ENCODE data around the gene MMP14. TPM values are rescaled to one million over a fixed set of nuclear protein-coding genes. Genes with fewer than 3 reads are reported as not detected.

Gene MMP14
- total and polyA plus RNA-seq, 2 of the 13 experiments (the other 11 are each of a cell fraction or from before 2014, with no cell fraction given), result 5.2 to 9.8 TPM

DNA sequence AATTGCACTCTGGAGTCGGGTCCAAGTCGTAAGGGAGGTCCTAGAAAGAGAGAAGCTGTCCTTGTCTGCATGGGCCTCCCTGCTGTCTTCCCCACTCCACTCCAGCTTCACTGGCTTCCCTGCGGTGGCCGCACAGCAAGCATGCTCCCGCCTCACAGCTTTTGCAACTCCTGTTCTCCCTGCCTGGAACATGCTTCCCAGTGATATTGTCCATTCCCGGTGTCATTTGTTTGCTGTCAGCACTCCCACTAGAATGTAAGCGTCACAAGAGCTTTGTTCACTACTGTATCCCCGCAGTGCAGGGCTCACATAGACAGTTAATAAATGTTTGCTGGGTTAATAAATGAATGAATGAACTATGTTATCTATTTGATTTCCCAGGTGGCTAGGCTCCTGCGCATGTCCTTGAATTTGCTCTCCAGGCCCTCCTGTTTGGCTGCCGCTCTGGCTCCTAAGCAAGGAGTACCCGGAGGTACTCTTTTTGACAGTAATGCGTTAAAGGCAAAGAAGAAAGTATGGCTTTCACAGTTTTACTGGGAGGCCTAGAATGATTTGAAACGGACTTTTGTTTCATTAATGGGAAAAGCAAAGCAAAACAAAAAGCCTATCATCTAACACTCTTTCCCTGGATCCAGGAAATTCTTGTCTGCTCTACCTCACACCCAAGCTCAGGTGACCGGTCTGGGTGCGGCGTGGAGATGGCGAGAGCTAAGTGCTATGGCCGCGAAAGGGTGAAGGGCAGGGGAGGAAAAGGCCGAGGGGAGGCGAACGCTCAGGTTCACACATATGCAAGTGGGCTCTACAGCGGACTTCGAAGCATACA, 15.0 kb upstream of the MMP14 start (continued):
- no peak for TF ChIP-seq SP2 (CRISPR knock-in tag; IDR thresholded peaks at IDR 0.05)
- TF ChIP-seq SUZ12 (IDR thresholded peaks at IDR 0.05; ENCODE audit: low read depth, low read length), result peak; percentile 11; the same call in 1 of the 2 replicates
- TF ChIP-seq ZBTB39 (CRISPR knock-in tag; IDR thresholded peaks at IDR 0.05), result no peak
- no peak for TF ChIP-seq ZNF337 (CRISPR knock-in tag; IDR thresholded peaks at IDR 0.05; ENCODE audit: borderline replicate concordance, low read depth)
- TF ChIP-seq HMGA1 (CRISPR knock-in tag; conservative IDR thresholded peaks at IDR 0.05), result no peak
- TF ChIP-seq ZC3H4 (CRISPR knock-in tag; IDR thresholded peaks at IDR 0.05; ENCODE audit: borderline replicate concordance), result 0 out of 2 replicates have a peak, but pooled peaks have one; percentile 26
- TF ChIP-seq ZNF652 (CRISPR knock-in tag; IDR thresholded peaks at IDR 0.05; ENCODE audit: borderline replicate concordance, low read depth), result peak; percentile 39; the same call in 1 of the 2 replicates
- TF ChIP-seq ZNF552 (CRISPR knock-in tag; IDR thresholded peaks at IDR 0.05; ENCODE audit: borderline replicate concordance), result peak; percentile 98
- peak; percentile 93 for TF ChIP-seq NFKBIZ (CRISPR knock-in tag; IDR thresholded peaks at IDR 0.05)
- peak; percentile 56; the same call in 1 of the 2 replicates for TF ChIP-seq NCOA2 (CRISPR knock-in tag; IDR thresholded peaks at IDR 0.05)
- TF ChIP-seq ZBTB49 (CRISPR knock-in tag; IDR thresholded peaks at IDR 0.05; ENCODE audit: borderline replicate concordance), result peak; percentile 78; the same call in 1 of the 2 replicates
- TF ChIP-seq POLR2G (IDR thresholded peaks at IDR 0.05; ENCODE audit: low read depth, low read length), result no peak
- TF ChIP-seq ZNF800 (CRISPR knock-in tag; IDR thresholded peaks at IDR 0.05), result peak; percentile 81
